HG03108 (cell line): Measurements from ENCODE around the gene EGFLAM.
"Not testable (repeated sequence)": the region's sequence is repeated elsewhere in the genome, so short reads cannot be mapped to it uniquely, and the experiment has no call there.

Source experiments
- ATAC-seq: cut with Tn5 transposase; IDR thresholded peaks from one replicate; pipeline ENCODE4 v1.9.1; 2021; ENCODE audit warnings: moderate library complexity; ENCODE audit not compliant: unreplicated experiment

EGFLAM gene

DNA sequence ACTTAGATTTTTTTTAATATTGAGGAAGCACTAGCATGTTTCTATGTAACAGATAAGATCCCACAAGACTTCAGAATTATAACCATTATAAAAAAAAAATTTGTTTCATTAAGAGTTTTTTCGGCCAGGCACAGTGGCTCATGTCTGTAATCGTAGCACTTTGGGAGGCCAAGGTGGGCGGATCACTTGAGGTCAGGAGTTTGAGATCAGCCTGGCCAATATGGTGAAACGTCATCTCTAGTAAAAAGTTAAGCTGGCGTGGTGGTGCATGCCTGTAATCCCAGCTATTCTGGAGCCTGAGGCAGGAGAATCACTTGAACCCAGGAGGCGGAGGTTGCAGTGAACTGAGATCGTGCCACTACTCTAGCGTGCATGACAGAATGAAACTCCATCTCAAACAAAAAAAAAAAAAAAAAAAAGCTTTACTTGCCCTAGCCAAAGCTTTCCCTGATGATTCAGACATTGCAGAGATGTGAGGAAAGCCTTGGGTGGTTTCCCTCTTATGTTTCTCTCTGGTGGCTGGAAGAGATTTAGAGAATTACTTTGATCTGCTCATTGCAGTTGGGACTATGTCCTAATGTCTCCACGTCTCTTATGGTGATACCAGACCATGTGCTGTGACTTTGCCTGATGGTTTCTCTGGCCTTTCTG is 65.4 kb downstream of the EGFLAM start:
- no peak for ATAC-seq

DNA sequence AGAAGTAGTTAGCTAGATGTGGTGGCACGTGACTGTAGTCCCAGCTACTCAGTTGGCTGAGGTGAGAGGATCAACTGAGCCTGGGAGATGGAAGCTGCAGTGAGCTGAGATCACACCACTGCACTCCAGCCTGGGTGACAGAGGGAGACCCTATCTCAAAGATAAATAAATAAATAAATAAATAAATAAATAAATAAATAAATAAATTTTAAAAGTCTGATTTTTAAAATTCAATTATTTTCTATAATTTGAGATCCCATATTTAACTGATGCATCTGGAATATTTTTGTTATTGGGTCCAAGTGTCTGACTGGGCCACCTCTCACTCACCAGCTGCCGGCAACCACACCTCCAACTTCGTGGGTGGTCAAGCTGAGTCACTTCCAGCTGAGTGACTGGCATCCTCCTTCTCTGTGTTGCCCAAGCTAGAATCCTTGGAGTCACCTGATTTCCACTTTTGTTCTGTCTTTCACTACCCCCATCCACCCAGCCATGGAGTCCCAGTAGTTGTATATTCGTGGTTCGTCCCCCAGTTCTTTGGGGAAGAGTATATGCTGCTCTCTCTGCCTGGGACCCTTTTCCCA is 70.9 kb downstream of the EGFLAM start:
- no peak for ATAC-seq

DNA sequence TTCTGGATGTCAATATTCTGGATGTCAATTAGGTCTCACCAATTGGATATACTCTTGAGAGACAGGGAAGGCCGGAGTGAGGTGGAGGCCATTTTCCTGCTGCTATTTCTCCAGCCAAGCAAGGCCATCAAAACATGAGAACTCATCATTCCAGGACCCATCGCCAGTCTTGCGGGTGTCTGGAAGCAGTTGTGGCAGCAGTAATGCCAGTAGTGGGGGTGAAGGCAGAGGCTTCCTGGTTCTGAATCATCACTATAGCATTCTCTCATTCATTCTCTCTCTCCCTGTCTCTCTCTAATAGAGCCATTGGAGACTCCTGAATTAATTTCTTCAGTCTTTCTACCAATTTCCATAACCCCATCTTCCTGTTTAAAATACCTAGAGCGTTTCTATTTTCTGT is 71.8 kb downstream of the EGFLAM start:
- ATAC-seq, result no peak

DNA sequence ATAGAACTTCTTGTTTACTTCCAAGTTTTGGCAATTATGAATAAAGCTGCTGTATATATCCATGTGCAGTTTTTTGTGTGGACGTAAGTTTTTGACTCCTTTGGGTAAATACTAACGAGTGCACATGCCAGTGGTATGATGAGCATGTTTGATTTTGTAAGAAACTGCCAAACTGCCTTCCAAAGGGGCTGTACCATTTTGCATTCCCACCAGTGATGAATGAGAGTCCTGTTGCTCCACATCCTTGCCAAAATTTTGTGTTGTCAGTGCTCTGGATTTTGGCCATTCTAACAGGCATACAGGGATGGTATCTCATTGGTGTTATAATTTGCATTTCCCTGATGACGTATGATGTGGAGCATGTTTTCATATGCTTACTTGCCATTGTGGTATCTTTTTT is 73.5 kb downstream of the EGFLAM start:
- no peak for ATAC-seq

DNA sequence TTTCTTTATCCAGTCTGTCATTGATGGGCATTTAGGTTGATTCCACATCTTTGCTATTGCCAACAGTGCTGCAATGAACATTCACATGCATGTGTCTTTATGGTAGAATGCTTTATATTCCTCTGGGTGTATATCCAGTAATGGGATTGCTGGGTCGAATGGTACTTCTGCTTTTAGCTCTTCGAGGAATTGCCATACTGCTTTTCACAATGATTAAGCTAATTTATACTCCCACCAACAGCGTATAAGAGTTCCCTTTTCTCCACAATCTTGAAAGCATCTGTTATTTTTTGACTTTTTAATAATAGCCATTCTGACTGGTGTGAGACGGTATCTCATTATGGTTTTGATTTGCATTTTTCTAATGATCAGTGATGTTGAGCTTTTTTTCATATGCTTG is 74.8 kb downstream of the EGFLAM start:
- not testable (repeated sequence) for ATAC-seq

DNA sequence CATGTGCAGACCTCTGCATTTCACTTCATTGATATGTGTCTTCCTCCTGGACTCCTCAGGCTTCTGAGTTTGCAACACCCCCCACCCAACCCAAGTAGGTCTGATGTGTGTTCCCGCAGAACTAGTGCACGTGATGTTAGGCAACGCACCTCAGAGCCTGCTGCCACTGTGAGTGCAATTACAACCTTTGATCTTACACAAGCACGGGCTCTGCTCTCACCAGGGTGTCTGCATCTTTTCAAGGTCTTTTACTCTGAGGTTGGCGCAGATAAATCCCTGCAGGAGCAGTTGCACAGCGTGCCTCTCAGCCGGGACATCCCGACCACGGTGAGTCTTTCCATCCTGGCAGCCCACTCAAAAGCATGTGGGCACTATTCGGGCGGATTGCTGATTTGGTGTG is 80.1 kb downstream of the EGFLAM start:
- ATAC-seq, result no peak

DNA sequence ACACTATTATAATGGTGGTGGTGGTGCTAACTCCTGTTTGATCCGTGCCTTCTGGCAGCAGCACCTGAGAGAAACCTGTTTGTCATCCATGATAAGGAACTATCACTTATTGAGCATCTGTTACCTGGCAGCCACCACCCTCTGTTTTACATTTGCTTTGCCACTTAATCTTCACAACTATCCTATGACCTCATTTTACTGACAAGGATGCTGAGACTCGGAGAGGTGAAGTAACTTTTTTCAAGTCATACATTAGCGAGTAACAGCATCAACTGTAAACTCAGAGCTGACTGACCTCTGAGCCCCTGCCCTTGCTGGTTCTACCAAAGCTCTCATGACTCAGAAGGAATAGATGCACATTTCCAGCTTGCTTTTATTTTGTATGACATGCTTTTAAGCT is 81.1 kb downstream of the EGFLAM start:
- no peak for ATAC-seq

DNA sequence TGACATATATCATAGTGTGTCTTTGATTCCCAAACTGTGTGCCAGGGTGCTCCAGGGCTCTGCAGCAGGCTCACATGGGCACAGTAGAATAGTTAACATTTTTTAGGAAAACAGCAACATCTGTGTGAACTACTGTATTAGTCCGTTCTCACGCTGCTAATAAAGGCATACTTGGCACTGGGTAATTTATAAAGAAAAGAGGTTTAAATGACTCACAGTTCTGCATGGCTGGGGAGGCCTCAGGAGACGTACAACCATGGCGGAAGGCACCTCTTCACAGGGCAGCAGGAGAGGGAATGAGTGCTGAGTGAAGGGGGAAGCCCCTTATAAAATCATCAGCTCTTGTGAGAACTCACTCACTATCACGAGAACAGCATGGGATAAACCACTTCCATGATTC is 82.7 kb downstream of the EGFLAM start:
- no peak for ATAC-seq

DNA sequence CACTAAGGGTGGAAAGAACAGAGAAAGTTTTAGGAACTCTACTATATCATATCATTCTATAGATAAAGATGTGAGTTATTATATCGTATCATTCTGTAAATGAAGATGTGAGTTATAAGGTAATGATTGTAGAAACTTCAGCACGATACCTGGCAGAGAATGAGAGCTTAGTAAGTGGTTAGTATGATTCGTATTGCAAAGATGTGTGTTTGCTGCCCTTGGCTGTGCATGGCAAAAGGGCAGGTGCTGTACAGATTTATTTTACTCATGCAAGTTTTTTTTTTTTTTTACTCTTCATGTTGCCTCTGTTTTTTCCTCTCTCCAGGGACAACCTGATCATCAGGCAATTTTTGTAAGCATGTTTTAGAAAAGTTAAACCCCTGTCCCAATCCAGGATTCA is 83.3 kb downstream of the EGFLAM start:
- no peak for ATAC-seq

DNA sequence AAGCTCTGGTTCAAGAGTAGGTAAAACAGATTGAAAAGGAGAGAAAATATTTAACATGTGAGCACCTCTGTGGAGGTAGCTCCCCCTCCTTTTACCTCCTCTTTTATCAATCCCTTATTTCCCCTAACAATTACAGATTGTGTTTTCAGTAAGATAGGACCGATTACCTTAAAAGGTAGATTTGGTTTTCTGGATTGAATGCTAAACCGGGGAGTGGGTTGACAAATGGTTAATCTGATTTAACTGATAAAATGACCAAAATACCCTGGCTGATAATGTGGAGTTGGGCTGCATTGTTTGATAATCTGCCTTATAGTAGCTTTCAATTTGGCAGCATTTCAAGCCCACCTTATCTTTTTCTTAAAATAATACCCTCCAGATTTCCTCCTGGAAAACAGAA is 83.9 kb downstream of the EGFLAM start:
- ATAC-seq, result no peak

DNA sequence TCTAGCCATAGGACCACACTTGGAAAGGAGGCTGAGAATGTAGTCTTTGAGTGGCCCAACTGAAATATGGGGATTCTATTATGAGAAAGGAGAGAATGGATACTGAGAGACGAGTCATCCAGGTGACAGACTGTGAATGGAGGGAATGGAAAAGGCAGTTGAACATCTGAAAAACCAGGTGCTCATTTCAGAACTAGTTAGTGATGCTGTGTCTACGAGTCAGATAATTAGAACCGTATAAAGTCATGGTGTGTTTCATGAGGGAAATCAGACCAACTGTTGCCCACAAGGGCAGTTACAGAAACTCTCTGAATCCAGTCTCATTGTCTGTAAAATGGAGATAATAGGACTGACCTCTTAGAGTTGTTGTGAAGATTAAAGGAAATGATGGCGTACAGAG is 86.5 kb downstream of the EGFLAM start:
- no peak for ATAC-seq

DNA sequence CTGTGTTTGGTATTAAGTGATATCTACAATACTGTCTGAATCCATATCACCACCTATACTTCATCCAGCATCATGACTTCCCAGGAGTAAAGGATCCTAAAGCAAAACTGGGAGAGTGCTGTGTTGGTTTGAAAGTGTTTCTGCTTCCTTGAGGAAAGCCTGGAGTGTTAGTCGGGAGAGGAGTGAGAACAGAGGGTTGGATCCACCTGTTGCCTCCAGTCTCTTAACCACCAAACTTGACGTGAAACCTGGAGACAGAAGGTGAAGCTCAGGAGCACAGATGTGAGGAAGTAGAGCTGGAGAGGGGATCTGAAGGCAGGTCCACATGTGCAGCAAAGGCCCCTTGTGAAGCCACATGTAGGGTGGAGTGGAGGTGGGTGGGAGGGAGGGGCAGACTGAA is 88.2 kb downstream of the EGFLAM start:
- ATAC-seq, result no peak

DNA sequence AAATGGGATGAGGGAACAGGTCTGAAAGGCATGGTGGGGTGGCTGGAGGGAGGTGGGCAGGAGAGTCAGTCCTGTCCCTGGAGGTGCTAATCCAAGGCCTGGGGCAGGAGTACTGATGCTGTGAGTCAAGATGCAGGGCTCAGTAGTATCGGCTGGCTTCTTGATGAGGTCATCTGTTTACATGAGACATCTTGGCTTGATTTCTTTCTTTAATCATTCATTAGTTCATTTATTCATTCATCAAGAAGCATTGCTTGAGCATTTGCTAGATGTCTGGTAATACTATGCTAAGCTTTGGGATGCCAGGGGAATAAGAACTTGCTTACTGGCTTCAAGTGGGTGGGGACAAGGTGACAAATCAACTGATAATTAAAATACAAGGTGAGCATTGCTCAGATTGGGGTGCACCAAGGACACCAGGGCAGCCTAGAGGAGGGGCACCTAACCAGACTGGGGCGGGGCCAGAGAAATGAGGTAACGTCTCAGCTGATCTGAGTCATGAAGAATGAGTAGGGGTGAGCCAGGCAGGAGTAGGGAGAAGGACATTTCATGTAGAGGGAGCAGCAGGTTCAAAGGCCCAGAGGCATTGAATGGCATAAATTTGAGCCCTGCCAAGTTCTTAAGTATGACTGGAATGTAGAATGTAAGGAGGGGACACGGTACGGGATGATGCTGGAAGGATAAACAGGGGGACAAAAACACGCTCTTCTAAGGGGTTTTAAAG is 88.8 kb downstream of the EGFLAM start:
- no peak for ATAC-seq

DNA sequence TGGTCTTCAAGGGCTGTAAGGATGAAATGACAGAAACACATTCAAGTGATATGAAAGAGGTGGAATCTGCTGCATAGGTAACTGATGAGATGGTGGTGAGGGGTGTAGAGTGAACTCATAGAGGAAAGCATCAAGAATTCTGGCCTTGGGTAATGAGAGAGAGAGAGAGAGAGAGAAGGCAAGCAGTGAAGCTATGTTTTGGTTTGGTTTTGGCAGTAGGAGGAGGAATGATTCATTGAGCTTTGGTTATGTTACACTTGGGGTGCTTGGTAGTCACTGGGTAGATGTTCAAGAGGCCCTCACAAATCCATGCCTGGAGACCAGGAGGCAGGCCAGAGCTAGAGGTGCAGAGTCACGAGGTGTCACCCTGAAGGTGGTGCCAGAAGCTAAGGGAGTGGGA is 89.5 kb downstream of the EGFLAM start:
- ATAC-seq, result no peak

DNA sequence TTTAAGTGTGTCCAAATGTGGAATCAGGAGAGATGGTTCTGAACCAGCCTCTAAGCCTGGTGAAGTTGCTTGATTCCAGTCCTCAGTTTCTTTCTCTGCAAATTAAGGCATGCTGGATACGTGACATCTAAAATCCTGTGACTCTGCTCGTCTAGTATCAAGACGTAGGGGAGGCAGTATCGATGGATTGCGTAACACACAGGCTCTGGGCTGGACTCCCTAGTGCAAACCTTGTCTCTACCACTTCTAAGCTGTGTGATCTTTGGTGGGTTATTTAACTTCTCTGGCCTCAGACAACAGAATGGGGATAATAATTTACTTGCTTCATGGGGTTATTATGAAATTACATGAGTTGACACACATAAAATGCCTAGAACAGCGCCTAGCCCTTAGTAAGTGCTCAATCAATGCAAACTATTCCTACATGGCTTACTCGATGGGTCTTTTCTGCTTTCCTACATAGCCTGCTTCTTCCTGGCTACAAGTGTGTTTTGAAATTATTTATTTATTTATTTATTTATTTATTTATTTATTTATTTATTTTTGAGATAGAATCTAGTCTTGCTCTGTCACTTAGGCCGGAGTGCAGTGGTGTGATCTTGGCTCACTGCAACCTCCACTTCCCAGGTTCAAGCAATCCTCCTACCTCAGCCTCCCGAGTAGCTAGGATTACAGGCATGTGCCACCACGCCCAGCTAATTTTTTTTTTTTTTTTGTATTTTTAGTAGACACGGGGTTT is 102.1 kb downstream of the EGFLAM start:
- no peak for ATAC-seq

DNA sequence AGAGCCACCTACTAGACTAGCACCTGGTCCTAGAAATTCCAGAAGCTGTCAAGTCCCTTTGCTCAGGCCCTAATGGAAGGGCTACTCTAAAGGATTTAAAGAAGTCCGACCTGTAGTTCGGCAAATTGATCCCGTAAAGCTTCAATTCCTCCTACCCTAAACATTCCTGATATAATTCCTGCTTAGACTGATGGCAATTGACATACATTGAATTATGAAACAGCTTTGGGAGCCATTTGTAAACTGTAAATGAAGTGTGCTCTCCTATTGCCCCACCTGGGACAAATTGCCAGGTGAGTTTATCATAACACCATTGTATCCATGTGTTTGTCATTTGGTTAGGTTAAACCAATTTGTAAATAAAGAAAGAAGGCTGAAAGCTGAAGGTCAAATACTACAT is 104.4 kb downstream of the EGFLAM start:
- no peak for ATAC-seq

DNA sequence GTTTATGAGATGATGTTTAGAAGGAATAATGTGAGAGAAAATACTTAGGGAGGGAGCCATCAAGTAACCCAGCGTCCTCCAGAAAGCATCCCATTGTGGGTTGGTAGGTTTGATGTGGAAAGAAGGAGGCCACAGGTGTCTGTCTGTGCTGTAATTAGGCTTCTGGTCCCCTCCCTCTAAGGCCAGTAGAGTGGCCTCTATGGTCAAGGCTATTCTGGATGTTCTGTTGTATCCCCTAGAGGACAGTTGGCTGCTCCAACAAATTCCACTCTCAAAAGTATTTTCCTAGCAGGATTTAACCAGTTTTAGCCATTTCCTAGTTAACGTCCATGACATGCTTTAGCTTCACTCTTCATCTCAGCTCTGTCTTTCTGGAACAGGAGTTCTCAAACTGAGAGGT is 106.5 kb downstream of the EGFLAM start:
- ATAC-seq, result no peak

DNA sequence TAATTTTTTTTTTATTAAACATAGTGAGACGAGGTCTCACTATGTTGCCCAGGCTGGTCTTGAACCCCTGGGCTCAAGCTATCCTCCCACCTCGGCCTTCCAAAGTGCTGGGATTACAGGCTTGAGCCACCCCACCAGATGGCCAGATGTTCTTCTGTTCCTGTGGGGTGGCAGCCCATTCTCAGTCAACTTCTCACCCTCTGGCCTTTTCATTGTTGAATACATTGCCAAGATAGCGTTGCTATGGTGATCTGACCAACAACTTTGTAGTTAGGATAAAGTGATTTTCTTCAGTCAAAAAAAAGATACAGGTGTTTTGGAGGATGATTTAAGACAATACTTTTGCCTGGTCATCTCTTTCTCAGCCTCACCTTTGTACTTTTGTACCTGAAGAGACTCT is 109.1 kb downstream of the EGFLAM start:
- no peak for ATAC-seq

DNA sequence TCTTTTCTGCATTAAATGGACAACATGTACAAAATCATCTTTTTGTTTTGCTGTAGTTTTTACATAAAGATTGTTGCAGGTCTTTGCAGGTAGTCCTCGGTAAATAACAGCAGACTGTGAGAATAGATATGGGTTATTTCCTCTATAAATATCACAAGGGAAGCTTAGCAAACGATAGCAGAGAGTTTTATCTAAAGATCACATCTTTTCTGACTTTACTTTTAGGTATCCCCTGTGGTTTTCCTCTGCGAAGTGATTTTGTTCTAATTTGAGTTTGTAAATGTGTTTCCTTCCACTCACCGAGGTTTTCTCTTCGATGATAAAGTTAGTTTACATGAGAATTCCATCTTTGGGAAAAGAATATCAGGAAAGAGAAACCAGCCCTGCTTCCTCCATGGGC is 109.6 kb downstream of the EGFLAM start:
- no peak for ATAC-seq

DNA sequence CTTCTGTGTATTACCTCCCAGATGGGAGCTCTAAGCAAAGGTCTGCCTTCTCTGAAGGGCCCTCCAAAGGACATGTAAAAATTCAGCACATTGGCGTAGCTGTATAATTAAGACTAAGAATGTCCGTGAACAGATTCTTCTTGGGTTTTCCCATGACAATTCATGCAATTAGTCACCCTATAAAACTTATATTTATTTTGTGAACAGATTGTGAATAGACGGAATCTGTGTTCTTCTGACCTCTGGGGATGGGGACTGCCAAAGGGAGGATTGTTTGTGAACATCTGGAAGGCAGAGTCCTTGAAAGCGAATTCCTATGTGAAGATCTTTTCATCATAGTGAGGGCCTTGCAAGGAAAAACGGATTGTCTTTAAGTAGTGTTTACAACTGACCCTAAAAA is 111.3 kb downstream of the EGFLAM start:
- no peak for ATAC-seq

DNA sequence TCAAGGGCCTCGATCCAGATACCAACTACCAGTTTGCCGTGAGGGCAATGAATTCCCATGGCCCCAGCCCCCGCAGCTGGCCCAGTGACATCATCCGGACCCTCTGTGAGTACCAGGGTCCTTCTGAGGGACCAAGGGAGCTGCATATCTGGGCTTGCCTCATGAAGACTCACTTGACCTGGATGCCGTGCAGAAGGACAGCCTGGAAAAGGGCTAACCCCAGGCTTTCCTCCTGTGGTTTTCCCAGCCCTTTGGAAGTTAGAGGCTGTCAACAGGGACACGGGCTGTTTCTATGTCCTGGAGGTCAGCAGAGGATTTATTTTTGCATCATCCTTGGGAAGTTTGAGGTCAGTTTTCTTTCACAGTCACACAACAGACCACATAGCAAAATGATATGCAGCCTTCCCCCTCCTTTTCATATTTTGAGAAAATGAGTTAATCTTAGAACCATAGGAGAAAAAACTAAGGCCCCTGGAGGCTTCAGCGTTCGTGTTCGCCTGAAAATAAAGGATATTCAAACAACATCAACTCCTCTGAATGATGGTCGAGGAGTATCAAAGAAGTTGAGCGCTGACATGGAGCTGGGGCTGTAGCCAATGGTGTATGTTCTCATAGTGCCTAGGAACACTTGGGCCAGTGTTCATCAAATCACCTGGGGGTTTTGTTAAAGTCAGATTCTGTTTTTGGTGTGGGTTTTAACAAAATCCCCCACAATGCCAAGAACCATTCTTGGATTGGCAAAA is 112.2 kb downstream of the EGFLAM start:
- ATAC-seq, result no peak
